Frontal cortex (tissue), 4 donors: ENCODE results near the gene NFKBIB. TPM values are rescaled to one million over a fixed set of nuclear protein-coding genes. Genes with fewer than 3 reads are reported as not detected.

ENCODE experiments used
- DNase-seq, 2 donors: peaks; one replicate each; pipeline ENCODE4 v3.0.0; 2012; ENCODE audit warnings: low spot score in 2 of 2
- FAIRE-seq: peaks from 2 replicates; lab custom pipeline; 2012; peaks lifted over from hg19 to GRCh38; lab: Jason Lieb, UNC
- total RNA-seq: library from RNA; depleted of rRNA; stranded (reverse); fragments of >200 nt; gene quantifications from one replicate; pipeline ENCODE4 v1.2.3, GENCODE V29; 2014
- donor health status: control.
- donor health status: control.
- donor health status: control.

NFKBIB gene
- total RNA-seq, 1 donor from 2014 or later, result 3.3 TPM

- DNase-seq, result no peak
- FAIRE-seq, result no peak
Observed at GRCh38 chr19:38946229-38947010, 46.7 kb downstream of the NFKBIB start.

- FAIRE-seq (no peak), DNase-seq (peak; percentile 82 to 93)
Observed at GRCh38 chr19:38949580-38950367, 50.0 kb downstream of the NFKBIB start.

- DNase-seq (no peak), FAIRE-seq (no peak)
Observed at GRCh38 chr19:38951187-38951586, 51.4 kb downstream of the NFKBIB start.

- DNase-seq (no peak), FAIRE-seq (no peak)
Observed at GRCh38 chr19:38952395-38953165, 52.8 kb downstream of the NFKBIB start.

GRCh38 chr19:38953677-38954076, 53.9 kb downstream of the NFKBIB start:
- no peak for FAIRE-seq
- no peak for DNase-seq

GRCh38 chr19:38956264-38956663, 56.5 kb downstream of the NFKBIB start:
- no peak for DNase-seq
- no peak for FAIRE-seq

GRCh38 chr19:38958301-38958700, 58.5 kb downstream of the NFKBIB start:
- no peak for FAIRE-seq
- DNase-seq, result no peak

Other genes with a start within 250 kb of the NFKBIB start
- gene CAPN12, start 155.5 kb upstream of the NFKBIB start, total RNA-seq, result under 0.01 TPM
- not detected for gene LGALS7, start 126.5 kb upstream of the NFKBIB start, total RNA-seq
- not detected for gene LGALS7B, start 110.8 kb upstream of the NFKBIB start, total RNA-seq
- under 0.01 TPM for gene LGALS4, start 87.0 kb upstream of the NFKBIB start, total RNA-seq
- gene ECH1, start 68.2 kb upstream of the NFKBIB start, total RNA-seq, result 15.1 TPM
- gene HNRNPL, start 50.0 kb upstream of the NFKBIB start, total RNA-seq, result 372 TPM
- gene RINL, start 21.7 kb upstream of the NFKBIB start, total RNA-seq, result 5.3 TPM
- 56.7 TPM for gene SIRT2, start 351 bp upstream of the NFKBIB start, total RNA-seq
- 1.6 TPM for gene CCER2, start 12.2 kb downstream of the NFKBIB start, total RNA-seq
- 6.9 TPM for gene SARS2, start 30.8 kb downstream of the NFKBIB start, total RNA-seq
- 17.1 TPM for gene MRPS12, start 31.0 kb downstream of the NFKBIB start, total RNA-seq
- gene FBXO17, start 75.8 kb downstream of the NFKBIB start, total RNA-seq, result 4.5 TPM
- gene FBXO27, start 132.6 kb downstream of the NFKBIB start, total RNA-seq, result 8.6 TPM
- not detected for gene ACP7, start 184.4 kb downstream of the NFKBIB start, total RNA-seq
- gene PAK4, start 225.8 kb downstream of the NFKBIB start, total RNA-seq, result 0.82 TPM